ENCODE measurements around the gene MYLK.

DNA sequence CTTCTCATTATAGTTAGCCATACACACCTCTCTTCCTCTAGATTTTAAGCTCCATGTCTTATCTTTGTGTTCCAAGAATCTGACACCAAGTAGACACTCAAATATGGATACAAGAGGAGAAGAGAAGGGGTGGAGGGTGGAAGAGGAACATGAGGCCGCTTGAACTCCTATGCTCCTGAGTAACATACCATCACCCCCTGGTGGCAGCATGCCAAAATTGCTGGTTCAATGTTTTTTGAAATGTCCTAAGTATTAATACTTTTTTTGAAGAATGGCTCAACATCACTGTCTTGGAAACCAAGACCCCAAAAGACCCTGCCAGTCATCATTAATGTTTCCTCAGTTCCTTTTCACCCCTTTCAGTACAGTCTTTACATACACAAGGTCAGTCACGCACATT is 227.4 kb downstream of the MYLK start:
- TF ChIP-seq, protein P1, sequence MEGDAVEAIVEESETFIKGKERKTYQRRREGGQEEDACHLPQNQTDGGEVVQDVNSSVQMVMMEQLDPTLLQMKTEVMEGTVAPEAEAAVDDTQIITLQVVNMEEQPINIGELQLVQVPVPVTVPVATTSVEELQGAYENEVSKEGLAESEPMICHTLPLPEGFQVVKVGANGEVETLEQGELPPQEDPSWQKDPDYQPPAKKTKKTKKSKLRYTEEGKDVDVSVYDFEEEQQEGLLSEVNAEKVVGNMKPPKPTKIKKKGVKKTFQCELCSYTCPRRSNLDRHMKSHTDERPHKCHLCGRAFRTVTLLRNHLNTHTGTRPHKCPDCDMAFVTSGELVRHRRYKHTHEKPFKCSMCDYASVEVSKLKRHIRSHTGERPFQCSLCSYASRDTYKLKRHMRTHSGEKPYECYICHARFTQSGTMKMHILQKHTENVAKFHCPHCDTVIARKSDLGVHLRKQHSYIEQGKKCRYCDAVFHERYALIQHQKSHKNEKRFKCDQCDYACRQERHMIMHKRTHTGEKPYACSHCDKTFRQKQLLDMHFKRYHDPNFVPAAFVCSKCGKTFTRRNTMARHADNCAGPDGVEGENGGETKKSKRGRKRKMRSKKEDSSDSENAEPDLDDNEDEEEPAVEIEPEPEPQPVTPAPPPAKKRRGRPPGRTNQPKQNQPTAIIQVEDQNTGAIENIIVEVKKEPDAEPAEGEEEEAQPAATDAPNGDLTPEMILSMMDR (IDR thresholded peaks at IDR 0.05): no peak
- TF ChIP-seq POLR2A (IDR thresholded peaks at IDR 0.05) (no peak), EP300 (IDR thresholded peaks at IDR 0.05) (no peak)

All from stomach (tissue), 4 donors.